ENCODE data around the gene TUNAR. TPM values are rescaled to one million over a fixed set of nuclear protein-coding genes. Genes with fewer than 3 reads are reported as not detected.

TUNAR gene
- total RNA-seq, 1 experiment from 2014 or later: not detected

DNA sequence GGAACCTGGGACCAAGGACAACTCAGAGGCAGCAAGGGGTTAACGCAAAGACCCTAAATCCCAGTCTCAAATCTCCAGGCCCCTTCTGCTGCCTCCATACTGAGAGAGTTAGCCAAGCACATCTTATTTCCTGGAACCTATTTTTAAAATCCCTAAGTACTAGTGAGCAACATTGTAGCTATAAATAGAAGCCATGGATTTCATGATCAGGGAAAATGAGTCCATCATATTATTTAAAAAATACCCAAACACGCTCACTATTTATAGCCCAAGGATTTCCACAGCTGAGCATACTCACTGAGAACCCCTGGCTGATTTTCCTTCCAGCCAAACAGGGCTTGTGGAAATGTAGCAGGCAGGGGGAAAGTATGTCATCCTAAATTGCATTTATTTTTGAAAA is 19.4 kb upstream of the TUNAR start:
- Histone ChIP-seq H3K27me3 (replicated peaks; ENCODE audit: insufficient read depth, low read depth, low read length, poor library complexity) (peaks cover 88% of the 10 kb centered on the region), H3K27ac (ENCODE audit: low read depth, low read length, poor library complexity, severe bottlenecking) (no peak overlapping the region), H3K4me3 (ENCODE audit: low read depth, low read length, poor library complexity, severe bottlenecking) (no peak overlapping the region), H3K4me1 (ENCODE audit: insufficient read depth, low read length, poor library complexity, severe bottlenecking) (no peaks in the 10 kb centered on the region), H3K9me3 (ENCODE audit: low read depth, low read length, poor library complexity, severe bottlenecking) (no peaks in the 10 kb centered on the region), H3K36me3 (ENCODE audit: insufficient read depth, low read length, poor library complexity, severe bottlenecking) (no peaks in the 10 kb centered on the region)
- POLR2A ChIA-PET (ENCODE audit: low non-redundant PET): no interaction called here
- no TSS peak for BruUV-seq (replicated peaks)
- DNase-seq (ENCODE audit: low spot score): no peak
- intact Hi-C loops (cut with micrococcal nuclease; ENCODE audit: unreplicated experiment): no loop called here
- TF ChIP-seq EZH2 (IDR thresholded peaks at IDR 0.05; ENCODE audit: borderline replicate concordance, low read depth, low read length, poor library complexity, severe bottlenecking) (no peak), CTCF (conservative IDR thresholded peaks at IDR 0.05; ENCODE audit: low read depth, low read length) (no peak)
- CTCF ChIA-PET: no interaction called here

GRCh38 chr14:95858893-95859292 is 17.7 kb upstream of the TUNAR start:
- H3K36me3 ChIP-seq (ENCODE audit: insufficient read depth, low read length, poor library complexity, severe bottlenecking): no peaks in the 10 kb centered on the region
- ChIA-PET POLR2A (ENCODE audit: low non-redundant PET) (no interaction called here), CTCF (no interaction called here)
- H3K27me3 ChIP-seq (replicated peaks; ENCODE audit: insufficient read depth, low read depth, low read length, poor library complexity): peaks cover 88% of the 10 kb centered on the region
- no peak overlapping the region for H3K4me3 ChIP-seq (ENCODE audit: low read depth, low read length, poor library complexity, severe bottlenecking)
- DNase-seq (ENCODE audit: low spot score): no peak
- no peak overlapping the region for H3K27ac ChIP-seq (ENCODE audit: low read depth, low read length, poor library complexity, severe bottlenecking)
- H3K9me3 ChIP-seq (ENCODE audit: low read depth, low read length, poor library complexity, severe bottlenecking): no peaks in the 10 kb centered on the region
- TF ChIP-seq CTCF (conservative IDR thresholded peaks at IDR 0.05; ENCODE audit: low read depth, low read length): no peak
- no peak for TF ChIP-seq EZH2 (IDR thresholded peaks at IDR 0.05; ENCODE audit: borderline replicate concordance, low read depth, low read length, poor library complexity, severe bottlenecking)
- intact Hi-C loops (cut with micrococcal nuclease; ENCODE audit: unreplicated experiment): no loop called here
- no TSS peak for BruUV-seq (replicated peaks)
- H3K4me1 ChIP-seq (ENCODE audit: insufficient read depth, low read length, poor library complexity, severe bottlenecking): no peaks in the 10 kb centered on the region

- no peaks in the 10 kb centered on the region for H3K36me3 ChIP-seq (ENCODE audit: insufficient read depth, low read length, poor library complexity, severe bottlenecking)
- intact Hi-C loops (cut with micrococcal nuclease; ENCODE audit: unreplicated experiment): no loop called here
- ChIA-PET POLR2A (ENCODE audit: low non-redundant PET) (interaction anchor here (0.7 kb wide), 1 partner anchor 32 kb away, joined by 3 read pairs; no protein-coding TSS in a partner anchor), CTCF (no interaction called here)
- no peak for TF ChIP-seq CTCF (conservative IDR thresholded peaks at IDR 0.05; ENCODE audit: low read depth, low read length)
- no peak for TF ChIP-seq EZH2 (IDR thresholded peaks at IDR 0.05; ENCODE audit: borderline replicate concordance, low read depth, low read length, poor library complexity, severe bottlenecking)
- peaks cover 82% of the 10 kb centered on the region for H3K27me3 ChIP-seq (replicated peaks; ENCODE audit: insufficient read depth, low read depth, low read length, poor library complexity)
- no peaks in the 10 kb centered on the region for H3K9me3 ChIP-seq (ENCODE audit: low read depth, low read length, poor library complexity, severe bottlenecking)
- H3K4me1 ChIP-seq (ENCODE audit: insufficient read depth, low read length, poor library complexity, severe bottlenecking): no peaks in the 10 kb centered on the region
- no TSS peak for BruUV-seq (replicated peaks)
- H3K4me3 ChIP-seq (ENCODE audit: low read depth, low read length, poor library complexity, severe bottlenecking): no peak overlapping the region
- DNase-seq (ENCODE audit: low spot score): peak; percentile 16
- H3K27ac ChIP-seq (ENCODE audit: low read depth, low read length, poor library complexity, severe bottlenecking): no peak overlapping the region
Measured at GRCh38 chr14:95862243-95862642, 14.4 kb upstream of the TUNAR start.

Measured in A673 (cell line).